VCaP (cell line): ENCODE measurements around the gene HES1.

Source experiments
- H3K27ac ChIP-seq: fragments of 450-650 bp; 2 replicates; pipeline ENCODE4 v1.5.1; 2017
- CTCF ChIP-seq: fragments of 450-650 bp; conservative IDR thresholded peaks from 2 replicates; pipeline ENCODE4 v1.5.1; 2017; ENCODE audit warnings: mild to moderate bottlenecking, moderate library complexity

The HES1 gene

GRCh38 chr3:194132465-194133286 is 3.3 kb upstream of the HES1 start:
- peak overlapping the region; percentile 97; the same call in 1 of the 2 replicates for H3K27ac ChIP-seq
- no peak for TF ChIP-seq CTCF

- H3K27ac ChIP-seq: peak overlapping the region; percentile 97
- no peak for TF ChIP-seq CTCF
These were observed 2.2 kb upstream of the HES1 start for GRCh38 chr3:194133661-194134230.

GRCh38 chr3:194134231-194134756 is 1.7 kb upstream of the HES1 start:
- TF ChIP-seq CTCF: no peak; the same call in 1 of the 2 replicates
- peak overlapping the region; percentile 97 for H3K27ac ChIP-seq

- no peak for TF ChIP-seq CTCF
- peak overlapping the region; percentile 97 for H3K27ac ChIP-seq
These were observed 1.0 kb upstream of the HES1 start for GRCh38 chr3:194134757-194135515.

GRCh38 chr3:194135516-194135805 is 487 bp upstream of the HES1 start:
- no peak for TF ChIP-seq CTCF

GRCh38 chr3:194136519-194137007 is 615 bp downstream of the HES1 start:
- H3K27ac ChIP-seq: peak overlapping the region; percentile 98
- no peak for TF ChIP-seq CTCF

More at GRCh38 chr3:194135516-194135805, 487 bp upstream of the HES1 start:
- H3K27ac ChIP-seq: peak overlapping the region; percentile 97

GRCh38 chr3:194137008-194137505 is 1.1 kb downstream of the HES1 start:
- TF ChIP-seq CTCF: no peak

More at GRCh38 chr3:194137008-194137505, 1.1 kb downstream of the HES1 start:
- H3K27ac ChIP-seq: peak overlapping the region; percentile 98
